HEK293 (cell line): ENCODE results near the gene CAB39L.

ENCODE experiments used
- CTCF ChIA-PET: fragments of 350-600 bp; formaldehyde crosslinking; extraction: SDS; loops from one replicate; lab custom pipeline; 2021; ENCODE audit warnings: antibody characterized with exemption; lab: Yijun Ruan, JAX
- POLR2A ChIA-PET: fragments of 300-600 bp; formaldehyde crosslinking; extraction: SDS; loops from one replicate; lab custom pipeline; 2020; ENCODE audit warnings: antibody characterized with exemption, inconsistent platforms; lab: Yijun Ruan, JAX
- H3K27ac ChIP-seq: fragments of 200-500 bp; sonication (Bioruptor generic); 2 replicates; pipeline ENCODE4 v1.5.1; 2014; ENCODE audit warnings: low read depth, low read length, control low read depth, inconsistent platforms; ENCODE audit errors: extremely low read depth
- H3K36me3 ChIP-seq, 2 experiments: fragments of 200-500 bp in 1 of 2; sonication (Bioruptor generic) in 1 of 2; 1 replicate in 1 of 2; 2 replicates in 1 of 2; pipeline ENCODE4 v1.5.1; 2014 to 2017; ENCODE audit warnings: inconsistent platforms in 2 of 2, low read length in 2 of 2; ENCODE audit not compliant: control insufficient read depth in 2 of 2, insufficient read depth in 1 of 2
- H3K4me1 ChIP-seq: fragments of 200-500 bp; sonication (Bioruptor generic); 2 replicates; pipeline ENCODE4 v1.5.1; 2014; ENCODE audit warnings: mild to moderate bottlenecking, low read length, inconsistent platforms; ENCODE audit not compliant: control insufficient read depth, insufficient read depth
- H3K4me3 ChIP-seq: 2 replicates; pipeline ENCODE4 v1.5.1; 2011; ENCODE audit warnings: low read depth, mild to moderate bottlenecking, control low read depth, low read length, moderate library complexity
- H3K9me3 ChIP-seq: fragments of 200-500 bp; sonication (Bioruptor generic); 2 replicates; pipeline ENCODE4 v1.5.1; 2014; ENCODE audit warnings: low read depth, low read length, inconsistent platforms; ENCODE audit not compliant: control insufficient read depth, insufficient read depth
- HOXC10 ChIP-seq: sonication (generic); formaldehyde crosslinking; IDR thresholded peaks from 2 replicates; pipeline ENCODE4 v1.8.1; 2023; ENCODE audit warnings: mild to moderate bottlenecking, missing genetic modification reagents
- MEIS1 ChIP-seq: sonication (generic); formaldehyde crosslinking; IDR thresholded peaks from 2 replicates; pipeline ENCODE4 v1.8.1; 2022; ENCODE audit warnings: missing genetic modification reagents, mild to moderate bottlenecking, borderline replicate concordance
- PRDM2 ChIP-seq: fragments of 450-650 bp; formaldehyde crosslinking; IDR thresholded peaks from 2 replicates; pipeline ENCODE4 v1.5.1; 2016; ENCODE audit warnings: missing biosample characterization, missing genetic modification characterization, borderline replicate concordance
- TSHZ1 ChIP-seq: fragments of 450-650 bp; formaldehyde crosslinking; IDR thresholded peaks from 2 replicates; pipeline ENCODE4 v1.5.1; 2016; ENCODE audit warnings: missing biosample characterization, missing genetic modification characterization, borderline replicate concordance
- ZBTB20 ChIP-seq: fragments of 450-650 bp; formaldehyde crosslinking; IDR thresholded peaks from 2 replicates; pipeline ENCODE4 v1.5.1; 2016; ENCODE audit warnings: missing biosample characterization, missing genetic modification characterization
- ZBTB8A ChIP-seq: fragments of 450-650 bp; formaldehyde crosslinking; IDR thresholded peaks from 2 replicates; pipeline ENCODE4 v1.5.1; 2016; ENCODE audit warnings: missing biosample characterization, missing genetic modification characterization
- ZNF155 ChIP-seq: fragments of 450-650 bp; formaldehyde crosslinking; IDR thresholded peaks from 2 replicates; pipeline ENCODE4 v1.5.1; 2016; ENCODE audit warnings: missing biosample characterization, missing genetic modification characterization
- ZNF248 ChIP-seq: fragments of 450-650 bp; formaldehyde crosslinking; IDR thresholded peaks from 2 replicates; pipeline ENCODE4 v1.5.1; 2017; ENCODE audit warnings: missing biosample characterization, missing genetic modification characterization
- ZNF394 ChIP-seq: fragments of 450-650 bp; formaldehyde crosslinking; IDR thresholded peaks from 2 replicates; pipeline ENCODE4 v1.5.1; 2016; ENCODE audit warnings: missing biosample characterization, missing genetic modification characterization, mild to moderate bottlenecking, moderate library complexity, borderline replicate concordance
- TF ChIP-seq, protein P1 (sequence below): fragments of 450-650 bp; formaldehyde crosslinking; IDR thresholded peaks from 2 replicates; pipeline ENCODE4 v1.5.1; 2016; ENCODE audit warnings: missing biosample characterization, missing genetic modification characterization
- TF ChIP-seq, protein P2 (sequence below): fragments of 450-650 bp; formaldehyde crosslinking; IDR thresholded peaks from 2 replicates; pipeline ENCODE4 v1.5.1; 2016; ENCODE audit warnings: missing biosample characterization, missing genetic modification characterization
- TF ChIP-seq, protein P3 (sequence below): fragments of 450-650 bp; formaldehyde crosslinking; IDR thresholded peaks from 2 replicates; pipeline ENCODE4 v1.5.1; 2016; ENCODE audit warnings: missing biosample characterization, missing genetic modification characterization

CAB39L gene

DNA sequence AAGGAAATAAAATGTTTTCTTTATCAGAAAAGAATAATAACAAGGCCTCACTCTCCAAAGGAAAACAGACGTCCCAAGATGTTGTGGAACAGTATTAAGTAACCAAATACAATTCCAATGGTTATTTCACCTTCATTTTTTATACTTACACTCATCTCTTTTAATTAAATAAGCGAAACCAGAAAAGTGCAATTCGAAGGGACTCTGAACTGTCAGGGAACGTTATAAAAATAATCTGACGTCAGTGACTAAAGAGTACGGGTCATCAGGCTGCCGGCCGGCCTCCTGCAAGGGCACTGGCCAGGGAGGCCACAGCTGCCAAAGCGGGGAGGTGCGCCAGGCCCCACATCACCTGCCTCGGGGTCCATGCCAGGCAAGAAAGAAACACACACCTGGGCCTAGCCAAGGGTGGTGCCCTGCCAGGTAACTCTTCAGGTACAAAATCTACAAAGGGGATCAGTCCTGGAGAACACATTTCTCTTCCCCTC lies 134.9 kb downstream of the CAB39L start:
- ChIA-PET CTCF (no interaction called here), POLR2A (no interaction called here)
- Histone ChIP-seq H3K4me1 (no peaks in the 10 kb centered on the region), H3K4me3 (no peak overlapping the region), H3K27ac (no peak overlapping the region)
- TF ChIP-seq PRDM2, result no peak
- TF ChIP-seq, all 188 proteins: peak for 0
- Histone ChIP-seq H3K9me3 (no peaks in the 10 kb centered on the region), H3K36me3 (no peaks in the 10 kb centered on the region)

GRCh38 chr13:49308097-49308875 lies 135.6 kb downstream of the CAB39L start:
- ChIA-PET CTCF (no interaction called here), POLR2A (no interaction called here)
- TF ChIP-seq MEIS1 (CRISPR knock-in tag) (no peak), ZNF394 (tag by site-specific recombination) (no peak), ZNF248 (no peak), ZBTB20 (no peak)
- TF ChIP-seq, protein P1, sequence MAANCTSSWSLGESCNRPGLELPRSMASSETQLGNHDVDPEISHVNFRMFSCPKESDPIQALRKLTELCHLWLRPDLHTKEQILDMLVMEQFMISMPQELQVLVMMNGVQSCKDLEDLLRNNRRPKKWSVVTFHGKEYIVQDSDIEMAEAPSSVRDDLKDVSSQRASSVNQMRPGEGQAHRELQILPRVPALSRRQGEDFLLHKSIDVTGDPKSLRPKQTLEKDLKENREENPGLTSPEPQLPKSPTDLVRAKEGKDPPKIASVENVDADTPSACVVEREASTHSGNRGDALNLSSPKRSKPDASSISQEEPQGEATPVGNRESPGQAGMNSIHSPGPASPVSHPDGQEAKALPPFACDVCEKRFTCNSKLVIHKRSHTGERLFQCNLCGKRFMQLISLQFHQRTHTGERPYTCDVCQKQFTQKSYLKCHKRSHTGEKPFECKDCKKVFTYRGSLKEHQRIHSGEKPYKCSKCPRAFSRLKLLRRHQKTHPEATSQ, result no peak
- TF ChIP-seq, protein P2, sequence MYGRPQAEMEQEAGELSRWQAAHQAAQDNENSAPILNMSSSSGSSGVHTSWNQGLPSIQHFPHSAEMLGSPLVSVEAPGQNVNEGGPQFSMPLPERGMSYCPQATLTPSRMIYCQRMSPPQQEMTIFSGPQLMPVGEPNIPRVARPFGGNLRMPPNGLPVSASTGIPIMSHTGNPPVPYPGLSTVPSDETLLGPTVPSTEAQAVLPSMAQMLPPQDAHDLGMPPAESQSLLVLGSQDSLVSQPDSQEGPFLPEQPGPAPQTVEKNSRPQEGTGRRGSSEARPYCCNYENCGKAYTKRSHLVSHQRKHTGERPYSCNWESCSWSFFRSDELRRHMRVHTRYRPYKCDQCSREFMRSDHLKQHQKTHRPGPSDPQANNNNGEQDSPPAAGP, result no peak
- TF ChIP-seq, protein P3, sequence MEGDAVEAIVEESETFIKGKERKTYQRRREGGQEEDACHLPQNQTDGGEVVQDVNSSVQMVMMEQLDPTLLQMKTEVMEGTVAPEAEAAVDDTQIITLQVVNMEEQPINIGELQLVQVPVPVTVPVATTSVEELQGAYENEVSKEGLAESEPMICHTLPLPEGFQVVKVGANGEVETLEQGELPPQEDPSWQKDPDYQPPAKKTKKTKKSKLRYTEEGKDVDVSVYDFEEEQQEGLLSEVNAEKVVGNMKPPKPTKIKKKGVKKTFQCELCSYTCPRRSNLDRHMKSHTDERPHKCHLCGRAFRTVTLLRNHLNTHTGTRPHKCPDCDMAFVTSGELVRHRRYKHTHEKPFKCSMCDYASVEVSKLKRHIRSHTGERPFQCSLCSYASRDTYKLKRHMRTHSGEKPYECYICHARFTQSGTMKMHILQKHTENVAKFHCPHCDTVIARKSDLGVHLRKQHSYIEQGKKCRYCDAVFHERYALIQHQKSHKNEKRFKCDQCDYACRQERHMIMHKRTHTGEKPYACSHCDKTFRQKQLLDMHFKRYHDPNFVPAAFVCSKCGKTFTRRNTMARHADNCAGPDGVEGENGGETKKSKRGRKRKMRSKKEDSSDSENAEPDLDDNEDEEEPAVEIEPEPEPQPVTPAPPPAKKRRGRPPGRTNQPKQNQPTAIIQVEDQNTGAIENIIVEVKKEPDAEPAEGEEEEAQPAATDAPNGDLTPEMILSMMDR (tag by site-specific recombination), result no peak

GRCh38 chr13:49307365-49307764 lies 136.5 kb downstream of the CAB39L start:
- H3K36me3 ChIP-seq, result no peaks in the 10 kb centered on the region
- no peak overlapping the region for H3K27ac ChIP-seq
- ChIA-PET POLR2A (no interaction called here), CTCF (no interaction called here)
- H3K4me1 ChIP-seq, result no peaks in the 10 kb centered on the region
- H3K4me3 ChIP-seq, result no peak overlapping the region
- no peaks in the 10 kb centered on the region for H3K9me3 ChIP-seq
- TF ChIP-seq HOXC10 (CRISPR knock-in tag), result no peak
- no peak for TF ChIP-seq TSHZ1 (tag by site-specific recombination)
- TF ChIP-seq ZNF155 (tag by site-specific recombination), result no peak
- TF ChIP-seq ZNF394 (tag by site-specific recombination), result no peak
- TF ChIP-seq ZBTB8A (tag by site-specific recombination), result no peak

More at GRCh38 chr13:49308097-49308875, 135.6 kb downstream of the CAB39L start:
- Histone ChIP-seq H3K27ac (no peak overlapping the region), H3K9me3 (no peaks in the 10 kb centered on the region), H3K36me3 (no peaks in the 10 kb centered on the region), H3K4me1 (no peaks in the 10 kb centered on the region), H3K4me3 (no peak overlapping the region)
